ENCODE results near the gene GABARAP. TPM values are rescaled to one million over a fixed set of nuclear protein-coding genes. Genes with fewer than 3 reads are reported as not detected.

The GABARAP gene
- total RNA-seq, 1 experiment from 2014 or later: 228 TPM

- TF ChIP-seq, protein P1, sequence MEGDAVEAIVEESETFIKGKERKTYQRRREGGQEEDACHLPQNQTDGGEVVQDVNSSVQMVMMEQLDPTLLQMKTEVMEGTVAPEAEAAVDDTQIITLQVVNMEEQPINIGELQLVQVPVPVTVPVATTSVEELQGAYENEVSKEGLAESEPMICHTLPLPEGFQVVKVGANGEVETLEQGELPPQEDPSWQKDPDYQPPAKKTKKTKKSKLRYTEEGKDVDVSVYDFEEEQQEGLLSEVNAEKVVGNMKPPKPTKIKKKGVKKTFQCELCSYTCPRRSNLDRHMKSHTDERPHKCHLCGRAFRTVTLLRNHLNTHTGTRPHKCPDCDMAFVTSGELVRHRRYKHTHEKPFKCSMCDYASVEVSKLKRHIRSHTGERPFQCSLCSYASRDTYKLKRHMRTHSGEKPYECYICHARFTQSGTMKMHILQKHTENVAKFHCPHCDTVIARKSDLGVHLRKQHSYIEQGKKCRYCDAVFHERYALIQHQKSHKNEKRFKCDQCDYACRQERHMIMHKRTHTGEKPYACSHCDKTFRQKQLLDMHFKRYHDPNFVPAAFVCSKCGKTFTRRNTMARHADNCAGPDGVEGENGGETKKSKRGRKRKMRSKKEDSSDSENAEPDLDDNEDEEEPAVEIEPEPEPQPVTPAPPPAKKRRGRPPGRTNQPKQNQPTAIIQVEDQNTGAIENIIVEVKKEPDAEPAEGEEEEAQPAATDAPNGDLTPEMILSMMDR (IDR thresholded peaks at IDR 0.05): no peak
- no peak for TF ChIP-seq ZNF423 (CRISPR knock-in tag; IDR thresholded peaks at IDR 0.05)
These were observed 7.6 kb upstream of the GABARAP start (continued) for GRCh38 chr17:7249830-7250229.

DNA sequence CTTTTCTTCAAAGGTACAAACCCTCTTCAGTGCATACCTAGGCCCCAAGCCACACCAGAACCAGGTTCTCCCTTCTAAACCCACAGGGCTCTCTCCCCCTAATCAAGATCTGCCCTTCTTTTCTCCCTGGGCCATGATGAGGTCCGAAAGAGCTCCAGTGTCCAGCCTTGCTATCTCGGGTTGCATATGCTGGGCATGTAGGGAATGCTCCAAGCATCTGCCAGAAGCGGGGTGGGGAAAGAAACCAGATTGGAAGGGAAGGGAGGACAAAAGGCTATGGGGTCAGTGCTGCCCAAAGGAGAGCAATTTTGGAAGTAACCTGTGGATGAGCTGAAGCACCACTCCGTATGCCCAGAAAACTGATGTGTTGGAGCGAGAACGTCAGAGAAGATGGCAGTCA is 7.0 kb upstream of the GABARAP start:
- DNase-seq (ENCODE audit: low spot score) (no peak), ATAC-seq (no peak)
- peak overlapping the region; percentile 28; the same call in 1 of the 2 replicates for H3K27ac Mint-ChIP-seq
- H3K4me3 Mint-ChIP-seq: peak overlapping the region; percentile 92
- no peaks in the 10 kb centered on the region for H3K9me3 Mint-ChIP-seq
- no peak for TF ChIP-seq NR1H2 (CRISPR knock-in tag; IDR thresholded peaks at IDR 0.05)
- TF ChIP-seq IRF1 (CRISPR knock-in tag; IDR thresholded peaks at IDR 0.05): no peak
- no peak for TF ChIP-seq ZBTB21 (CRISPR knock-in tag; IDR thresholded peaks at IDR 0.05; ENCODE audit: borderline replicate concordance)
- TF ChIP-seq, protein P2, sequence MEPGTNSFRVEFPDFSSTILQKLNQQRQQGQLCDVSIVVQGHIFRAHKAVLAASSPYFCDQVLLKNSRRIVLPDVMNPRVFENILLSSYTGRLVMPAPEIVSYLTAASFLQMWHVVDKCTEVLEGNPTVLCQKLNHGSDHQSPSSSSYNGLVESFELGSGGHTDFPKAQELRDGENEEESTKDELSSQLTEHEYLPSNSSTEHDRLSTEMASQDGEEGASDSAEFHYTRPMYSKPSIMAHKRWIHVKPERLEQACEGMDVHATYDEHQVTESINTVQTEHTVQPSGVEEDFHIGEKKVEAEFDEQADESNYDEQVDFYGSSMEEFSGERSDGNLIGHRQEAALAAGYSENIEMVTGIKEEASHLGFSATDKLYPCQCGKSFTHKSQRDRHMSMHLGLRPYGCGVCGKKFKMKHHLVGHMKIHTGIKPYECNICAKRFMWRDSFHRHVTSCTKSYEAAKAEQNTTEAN (CRISPR knock-in tag; IDR thresholded peaks at IDR 0.05): no peak
- no peak for TF ChIP-seq ZNF396 (CRISPR knock-in tag; IDR thresholded peaks at IDR 0.05; ENCODE audit: borderline replicate concordance)
- TF ChIP-seq JAZF1 (CRISPR knock-in tag; IDR thresholded peaks at IDR 0.05): no peak
- TF ChIP-seq ZNF263 (CRISPR knock-in tag; IDR thresholded peaks at IDR 0.05; ENCODE audit: low read depth): no peak
- peaks cover 32% of the 10 kb centered on the region for H3K36me3 Mint-ChIP-seq
- no peaks in the 10 kb centered on the region for H3K27me3 Mint-ChIP-seq (ENCODE audit: low read depth)
- CTCF ChIA-PET: interaction anchor here (0.8 to 1.6 kb wide), 3 partner anchors 12 to 47 kb away, joined by 3 to 4 read pairs (median 4); no protein-coding TSS in a partner anchor
- H3K4me1 Mint-ChIP-seq: peaks cover 34% of the 10 kb centered on the region
- POLR2A ChIA-PET: no interaction called here

DNA sequence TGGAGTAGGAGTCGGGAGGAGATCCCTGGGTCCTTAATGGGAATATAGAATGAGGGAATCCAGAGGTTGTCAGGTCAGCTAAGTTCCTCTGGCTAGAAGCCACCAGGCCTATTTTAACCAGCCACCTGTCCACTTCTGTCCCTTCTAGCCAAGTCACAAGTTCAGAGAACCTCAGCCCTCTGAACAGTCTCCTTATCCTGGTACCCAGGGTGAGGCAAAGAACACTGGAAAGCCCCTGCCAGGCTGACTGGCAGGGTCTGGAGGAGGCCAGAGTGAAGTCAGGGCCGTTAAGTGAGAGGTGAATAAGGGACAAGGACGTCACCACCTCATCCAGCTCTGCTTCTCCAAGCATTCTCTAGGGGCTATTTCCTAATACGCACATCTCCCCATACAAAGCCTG is 6.5 kb upstream of the GABARAP start:
- no peak for DNase-seq (ENCODE audit: low spot score)
- Mint-ChIP-seq H3K36me3 (peaks cover 32% of the 10 kb centered on the region), H3K27ac (peak overlapping the region; percentile 37), H3K27me3 (ENCODE audit: low read depth) (no peaks in the 10 kb centered on the region), H3K9me3 (no peaks in the 10 kb centered on the region), H3K4me1 (peaks cover 34% of the 10 kb centered on the region), H3K4me3 (no peak overlapping the region)
- ATAC-seq: no peak
- CTCF ChIA-PET: interaction anchor here (0.8 to 1.6 kb wide), 2 partner anchors 13 to 47 kb away, joined by 3 to 4 read pairs; no protein-coding TSS in a partner anchor
- POLR2A ChIA-PET: no interaction called here
- TF ChIP-seq RELA (CRISPR knock-in tag; IDR thresholded peaks at IDR 0.05; ENCODE audit: borderline replicate concordance) (no peak), MXD4 (CRISPR knock-in tag; IDR thresholded peaks at IDR 0.05; ENCODE audit: borderline replicate concordance) (no peak), EMX1 (CRISPR knock-in tag; IDR thresholded peaks at IDR 0.05) (no peak), ZNF121 (CRISPR knock-in tag; IDR thresholded peaks at IDR 0.05) (no peak)
- TF ChIP-seq, protein P3, sequence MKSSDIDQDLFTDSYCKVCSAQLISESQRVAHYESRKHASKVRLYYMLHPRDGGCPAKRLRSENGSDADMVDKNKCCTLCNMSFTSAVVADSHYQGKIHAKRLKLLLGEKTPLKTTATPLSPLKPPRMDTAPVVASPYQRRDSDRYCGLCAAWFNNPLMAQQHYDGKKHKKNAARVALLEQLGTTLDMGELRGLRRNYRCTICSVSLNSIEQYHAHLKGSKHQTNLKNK (CRISPR knock-in tag; IDR thresholded peaks at IDR 0.05): no peak

- ChIA-PET CTCF (no interaction called here), POLR2A (interaction anchor here (1.0 kb wide), 1 partner anchor 10 kb away, joined by 3 read pairs; no protein-coding TSS in a partner anchor)
- Mint-ChIP-seq H3K27ac (peak overlapping the region; percentile 61; the same call in 1 of the 2 replicates), H3K4me3 (no peak overlapping the region), H3K36me3 (peaks cover 28% of the 10 kb centered on the region), H3K4me1 (peaks cover 32% of the 10 kb centered on the region), H3K9me3 (no peaks in the 10 kb centered on the region), H3K27me3 (ENCODE audit: low read depth) (no peaks in the 10 kb centered on the region)
- DNase-seq (ENCODE audit: low spot score): no peak
- ATAC-seq: no peak
- TF ChIP-seq, protein P4, sequence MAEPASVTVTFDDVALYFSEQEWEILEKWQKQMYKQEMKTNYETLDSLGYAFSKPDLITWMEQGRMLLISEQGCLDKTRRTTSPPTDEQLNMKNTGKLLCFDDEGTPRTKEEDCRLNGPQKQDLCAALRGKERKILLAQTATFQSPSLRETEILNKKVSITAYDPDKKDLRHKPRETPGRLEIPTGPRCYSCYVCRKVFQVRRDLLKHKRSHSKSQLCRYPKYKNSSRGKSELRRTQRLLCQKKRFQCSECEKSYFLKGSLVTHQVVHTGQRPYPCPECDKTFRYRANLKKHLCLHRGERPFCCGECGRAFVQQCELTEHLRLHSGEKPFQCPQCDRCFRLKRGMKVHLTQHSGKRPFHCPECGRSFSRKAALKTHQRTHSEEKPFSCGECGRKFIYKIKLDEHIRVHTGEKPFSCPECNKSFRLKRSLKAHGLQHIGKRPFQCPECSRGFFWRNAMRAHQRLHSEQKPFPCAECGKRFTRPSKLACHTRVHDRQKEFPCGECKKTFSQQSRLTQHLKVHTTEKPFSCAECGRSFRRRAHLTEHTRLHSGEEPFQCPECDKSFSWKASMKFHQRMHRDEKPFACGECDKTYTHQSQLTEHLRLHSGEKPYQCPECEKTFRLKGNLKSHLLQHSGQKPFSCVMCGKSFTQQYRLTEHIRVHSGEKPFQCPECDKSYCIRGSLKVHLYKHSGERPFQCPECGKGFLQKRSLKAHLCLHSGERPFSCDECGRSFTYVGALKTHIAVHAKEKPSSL (CRISPR knock-in tag; conservative IDR thresholded peaks at IDR 0.05): no peak
- TF ChIP-seq, protein P5, sequence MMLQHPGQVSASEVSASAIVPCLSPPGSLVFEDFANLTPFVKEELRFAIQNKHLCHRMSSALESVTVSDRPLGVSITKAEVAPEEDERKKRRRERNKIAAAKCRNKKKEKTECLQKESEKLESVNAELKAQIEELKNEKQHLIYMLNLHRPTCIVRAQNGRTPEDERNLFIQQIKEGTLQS (CRISPR knock-in tag; conservative IDR thresholded peaks at IDR 0.05): no peak
- TF ChIP-seq, protein P6, sequence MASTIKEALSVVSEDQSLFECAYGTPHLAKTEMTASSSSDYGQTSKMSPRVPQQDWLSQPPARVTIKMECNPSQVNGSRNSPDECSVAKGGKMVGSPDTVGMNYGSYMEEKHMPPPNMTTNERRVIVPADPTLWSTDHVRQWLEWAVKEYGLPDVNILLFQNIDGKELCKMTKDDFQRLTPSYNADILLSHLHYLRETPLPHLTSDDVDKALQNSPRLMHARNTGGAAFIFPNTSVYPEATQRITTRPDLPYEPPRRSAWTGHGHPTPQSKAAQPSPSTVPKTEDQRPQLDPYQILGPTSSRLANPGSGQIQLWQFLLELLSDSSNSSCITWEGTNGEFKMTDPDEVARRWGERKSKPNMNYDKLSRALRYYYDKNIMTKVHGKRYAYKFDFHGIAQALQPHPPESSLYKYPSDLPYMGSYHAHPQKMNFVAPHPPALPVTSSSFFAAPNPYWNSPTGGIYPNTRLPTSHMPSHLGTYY (CRISPR knock-in tag; IDR thresholded peaks at IDR 0.05): no peak
- TF ChIP-seq HMGA2 (CRISPR knock-in tag; IDR thresholded peaks at IDR 0.05) (no peak), ZNF263 (CRISPR knock-in tag; IDR thresholded peaks at IDR 0.05; ENCODE audit: low read depth) (no peak), GRHL2 (CRISPR knock-in tag; IDR thresholded peaks at IDR 0.05; ENCODE audit: insufficient replicate concordance, severe bottlenecking) (no peak), NFATC4 (CRISPR knock-in tag; IDR thresholded peaks at IDR 0.05) (no peak), FOXK1 (CRISPR knock-in tag; IDR thresholded peaks at IDR 0.05) (no peak)
- TF ChIP-seq, protein P7, sequence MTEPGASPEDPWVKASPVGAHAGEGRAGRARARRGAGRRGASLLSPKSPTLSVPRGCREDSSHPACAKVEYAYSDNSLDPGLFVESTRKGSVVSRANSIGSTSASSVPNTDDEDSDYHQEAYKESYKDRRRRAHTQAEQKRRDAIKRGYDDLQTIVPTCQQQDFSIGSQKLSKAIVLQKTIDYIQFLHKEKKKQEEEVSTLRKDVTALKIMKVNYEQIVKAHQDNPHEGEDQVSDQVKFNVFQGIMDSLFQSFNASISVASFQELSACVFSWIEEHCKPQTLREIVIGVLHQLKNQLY (CRISPR knock-in tag; IDR thresholded peaks at IDR 0.05): no peak
These were observed 4.5 kb upstream of the GABARAP start for GRCh38 chr17:7246779-7247178.

Data from WTC11 (cell line).